ENCODE results near the gene ZNF609. TPM values are rescaled to one million over a fixed set of nuclear protein-coding genes. Genes with fewer than 3 reads are reported as not detected.

Gene ZNF609
- total and polyA plus RNA-seq, 10 of the 15 experiments (the other 5 are each of a cell fraction or from before 2014, with no cell fraction given), result 5.1 to 35.3 (median 13.6) TPM

- TF ChIP-seq CUX1 (IDR thresholded peaks at IDR 0.05; ENCODE audit: insufficient replicate concordance, low read depth, low read length), result peak; percentile 76
- TF ChIP-seq TCF7 (IDR thresholded peaks at IDR 0.05; ENCODE audit: borderline replicate concordance), result no peak
- TF ChIP-seq PAX5 (IDR thresholded peaks at IDR 0.05; ENCODE audit: borderline replicate concordance, low read depth, low read length), result no peak
- TF ChIP-seq ZNF687 (IDR thresholded peaks at IDR 0.05), result peak; percentile 21; the same call in 1 of the 2 replicates
- peak; percentile 88 to 90; a peak in 3 of 4 replicates for TF ChIP-seq IKZF2 (IDR thresholded peaks at IDR 0.05)
- no peak for TF ChIP-seq TAF1 (IDR thresholded peaks at IDR 0.05; ENCODE audit: borderline replicate concordance, low read depth, low read length)
- peak in 1 of 2 experiments; percentile 10; a peak in 1 of 4 replicates for TF ChIP-seq BHLHE40 (IDR thresholded peaks at IDR 0.05; ENCODE audit: borderline replicate concordance in 1 of 2, low read depth in 2 of 2, low read length in 1 of 2)
- no peak for TF ChIP-seq JUND (IDR thresholded peaks at IDR 0.05; ENCODE audit: low read depth, low read length)
- TF ChIP-seq BCL3 (IDR thresholded peaks at IDR 0.05; ENCODE audit: borderline replicate concordance, insufficient read depth, low read depth, low read length, poor library complexity, severe bottlenecking), result no peak
- TF ChIP-seq NFYB (IDR thresholded peaks at IDR 0.05; ENCODE audit: insufficient read depth, low read depth, low read length), result no peak
- TF ChIP-seq MLLT1 (IDR thresholded peaks at IDR 0.05), result 0 out of 2 replicates have a peak, but pooled peaks have one; percentile 30
- TF ChIP-seq ZNF24 (IDR thresholded peaks at IDR 0.05), result no peak
- TF ChIP-seq IRF5 (IDR thresholded peaks at IDR 0.05; ENCODE audit: borderline replicate concordance), result no peak
These were observed 12.7 kb upstream of the ZNF609 start (continued) for GRCh38 chr15:64447536-64448315.
